Astrocyte (in vitro differentiated cells and primary cell): ENCODE results near the gene XDH. TPM values are rescaled to one million over a fixed set of nuclear protein-coding genes. Genes with fewer than 3 reads are reported as not detected.

Experiments used
- DNase-seq: peaks from one replicate; pipeline ENCODE4 v3.0.0-alpha.2; 2010; ENCODE audit warnings: low read depth
- FAIRE-seq: peaks from 2 replicates; lab custom pipeline; 2011; peaks lifted over from hg19 to GRCh38; lab: Jason Lieb, UNC
- H2AFZ ChIP-seq: 2 replicates; pipeline ENCODE4 v1.6.0; 2012; ENCODE audit warnings: low read depth, low read length, inconsistent platforms
- H3K27ac ChIP-seq: 2 replicates; pipeline ENCODE4 v1.5.1; 2011; ENCODE audit warnings: low read depth, low read length, inconsistent platforms
- H3K27me3 ChIP-seq: 2 replicates; pipeline ENCODE4 v1.6.0; 2011; ENCODE audit warnings: low read length, inconsistent platforms; ENCODE audit not compliant: insufficient read depth
- H3K36me3 ChIP-seq: 2 replicates; pipeline ENCODE4 v1.5.1; 2011; ENCODE audit warnings: low read length, inconsistent platforms; ENCODE audit not compliant: insufficient read depth
- H3K4me1 ChIP-seq: 2 replicates; pipeline ENCODE4 v1.5.1; 2011; ENCODE audit warnings: low read length, inconsistent platforms; ENCODE audit not compliant: insufficient read depth
- H3K4me2 ChIP-seq: 2 replicates; pipeline ENCODE4 v1.6.0; 2012; ENCODE audit warnings: low read length, inconsistent platforms
- H3K4me3 ChIP-seq: 2 replicates; pipeline ENCODE4 v1.5.1; 2011; ENCODE audit warnings: low read depth, mild to moderate bottlenecking, low read length, inconsistent platforms; ENCODE audit not compliant: insufficient read depth
- H3K79me2 ChIP-seq: 2 replicates; pipeline ENCODE4 v1.6.0; 2012; ENCODE audit warnings: mild to moderate bottlenecking, low read length, inconsistent platforms; ENCODE audit not compliant: insufficient read depth
- H3K9ac ChIP-seq: 2 replicates; pipeline ENCODE4 v1.6.0; 2012; ENCODE audit warnings: mild to moderate bottlenecking, low read length, inconsistent platforms
- H3K9me3 ChIP-seq: 2 replicates; pipeline ENCODE4 v1.5.1; 2012; ENCODE audit warnings: low read depth, mild to moderate bottlenecking, low read length, inconsistent platforms; ENCODE audit not compliant: insufficient read depth
- H4K20me1 ChIP-seq: 2 replicates; pipeline ENCODE4 v1.6.0; 2012; ENCODE audit warnings: low read length, inconsistent platforms; ENCODE audit not compliant: insufficient read depth
- H3K27ac Mint-ChIP-seq: one replicate; pipeline ENCODE4 v1.8.0; 2021; ENCODE audit warnings: mild to moderate bottlenecking, mixed read lengths; ENCODE audit not compliant: unreplicated experiment
- H3K27me3 Mint-ChIP-seq: one replicate; pipeline ENCODE4 v1.8.0; 2021; ENCODE audit warnings: low read depth, mixed read lengths; ENCODE audit not compliant: unreplicated experiment
- H3K36me3 Mint-ChIP-seq: one replicate; pipeline ENCODE4 v1.8.0; 2021; ENCODE audit warnings: low read depth, mixed read lengths; ENCODE audit not compliant: unreplicated experiment
- H3K4me1 Mint-ChIP-seq: one replicate; pipeline ENCODE4 v1.8.0; 2021; ENCODE audit warnings: low read depth, mixed read lengths; ENCODE audit not compliant: unreplicated experiment
- H3K4me3 Mint-ChIP-seq: one replicate; pipeline ENCODE4 v1.8.0; 2021; ENCODE audit warnings: mild to moderate bottlenecking, moderate library complexity, mixed read lengths; ENCODE audit not compliant: unreplicated experiment
- H3K9me3 Mint-ChIP-seq: one replicate; pipeline ENCODE4 v1.8.0; 2021; ENCODE audit warnings: mild to moderate bottlenecking, mixed read lengths; ENCODE audit not compliant: unreplicated experiment
- CTCF ChIP-seq: IDR thresholded peaks from 2 replicates; pipeline ENCODE4 v1.5.1; 2011; ENCODE audit warnings: low read depth, mild to moderate bottlenecking, inconsistent platforms, low read length, moderate library complexity; ENCODE audit not compliant: insufficient read depth
- EZH2 ChIP-seq: IDR thresholded peaks from 2 replicates; pipeline ENCODE4 v1.6.1; 2012; ENCODE audit warnings: mild to moderate bottlenecking, low read length, inconsistent platforms; ENCODE audit not compliant: insufficient read depth
- total RNA-seq: library from RNA; stranded (reverse); gene quantifications from 2 replicates; pipeline ENCODE4 v1.2.1, GENCODE V29; 2021

Gene XDH
- total RNA-seq, 1 donor from 2014 or later, result 2.2 TPM

- DNase-seq, result no peak
- H3K27me3 ChIP-seq, result no peaks in the 10 kb centered on the region
Observed at GRCh38 chr2:31344447-31344846, 70.1 kb downstream of the XDH start.

GRCh38 chr2:31341351-31341750 is 73.2 kb downstream of the XDH start:
- Mint-ChIP-seq H3K4me1 (peaks cover 10% of the 10 kb centered on the region), H3K9me3 (no peaks in the 10 kb centered on the region), H3K27ac (no peak overlapping the region), H3K27me3 (no peaks in the 10 kb centered on the region), H3K36me3 (peaks cover 2% of the 10 kb centered on the region), H3K4me3 (no peak overlapping the region)
- peaks cover 19% of the 10 kb centered on the region for H3K4me1 ChIP-seq
- H3K36me3 ChIP-seq, result no peaks in the 10 kb centered on the region
- H3K9me3 ChIP-seq, result no peaks in the 10 kb centered on the region
- no peak overlapping the region for H3K9ac ChIP-seq
- H3K4me2 ChIP-seq, result no peak overlapping the region
- no peaks in the 10 kb centered on the region for H3K27me3 ChIP-seq
- H3K79me2 ChIP-seq, result no peaks in the 10 kb centered on the region
- H2AFZ ChIP-seq, result no peak overlapping the region
- no peak overlapping the region for H3K27ac ChIP-seq
- no peaks in the 10 kb centered on the region for H4K20me1 ChIP-seq
- no peak for TF ChIP-seq CTCF
- no peak for DNase-seq
- H3K4me3 ChIP-seq, result no peak overlapping the region
- FAIRE-seq, result no peak

More at GRCh38 chr2:31344447-31344846, 70.1 kb downstream of the XDH start:
- Histone ChIP-seq H3K36me3 (no peaks in the 10 kb centered on the region), H3K4me1 (peaks cover 9% of the 10 kb centered on the region), H4K20me1 (no peaks in the 10 kb centered on the region), H3K79me2 (no peaks in the 10 kb centered on the region), H3K9ac (no peak overlapping the region), H2AFZ (no peak overlapping the region), H3K4me3 (no peak overlapping the region), H3K27ac (no peak overlapping the region), H3K4me2 (no peak overlapping the region), H3K9me3 (no peaks in the 10 kb centered on the region)
- TF ChIP-seq EZH2 (no peak), CTCF (no peak)
- peaks cover 4% of the 10 kb centered on the region for H3K36me3 Mint-ChIP-seq
- no peak for FAIRE-seq
- no peaks in the 10 kb centered on the region for H3K27me3 Mint-ChIP-seq
- no peak overlapping the region for H3K4me3 Mint-ChIP-seq
- H3K9me3 Mint-ChIP-seq, result no peaks in the 10 kb centered on the region
- no peak overlapping the region for H3K27ac Mint-ChIP-seq
- peaks cover 9% of the 10 kb centered on the region for H3K4me1 Mint-ChIP-seq

- Histone ChIP-seq H3K27me3 (no peaks in the 10 kb centered on the region), H2AFZ (no peak overlapping the region), H3K79me2 (no peaks in the 10 kb centered on the region), H3K4me2 (no peak overlapping the region), H3K4me1 (peaks cover 34% of the 10 kb centered on the region), H3K36me3 (no peaks in the 10 kb centered on the region), H3K9me3 (no peaks in the 10 kb centered on the region), H4K20me1 (no peaks in the 10 kb centered on the region), H3K9ac (no peak overlapping the region), H3K27ac (no peak overlapping the region), H3K4me3 (no peak overlapping the region)
- Mint-ChIP-seq H3K4me3 (no peak overlapping the region), H3K4me1 (peaks cover 16% of the 10 kb centered on the region), H3K27me3 (no peaks in the 10 kb centered on the region), H3K27ac (no peak overlapping the region), H3K9me3 (no peaks in the 10 kb centered on the region), H3K36me3 (no peaks in the 10 kb centered on the region)
- DNase-seq, result no peak
- no peak for TF ChIP-seq CTCF
- no peak for TF ChIP-seq EZH2
- no peak for FAIRE-seq
Observed at GRCh38 chr2:31339696-31340095, 74.8 kb downstream of the XDH start.
